ENCODE data around the gene PCDHGC5. TPM values are rescaled to one million over a fixed set of nuclear protein-coding genes. Genes with fewer than 3 reads are reported as not detected.

PCDHGC5 gene
- total RNA-seq, 1 experiment from 2014 or later = 0.25 TPM

GRCh38 chr5:141478321-141478945, 10.4 kb upstream of the PCDHGC5 start:
- intact Hi-C loops (cut with micrococcal nuclease; ENCODE audit: unreplicated experiment) = no loop called here
- Mint-ChIP-seq H3K36me3 (ENCODE audit: insufficient read depth, unreplicated experiment) (no peaks in the 10 kb centered on the region), H3K27ac (ENCODE audit: unreplicated experiment) (no peak overlapping the region), H3K27me3 (ENCODE audit: insufficient read depth, unreplicated experiment) (no peaks in the 10 kb centered on the region), H3K4me1 (ENCODE audit: low read depth, unreplicated experiment) (no peaks in the 10 kb centered on the region), H3K4me3 (ENCODE audit: unreplicated experiment) (no peak overlapping the region), H3K9me3 (ENCODE audit: unreplicated experiment) (no peaks in the 10 kb centered on the region)
- Histone ChIP-seq H3K9me3 (no peaks in the 10 kb centered on the region), H3K27me3 (replicated peaks; ENCODE audit: control insufficient read depth, insufficient read depth, low read length) (no peaks in the 10 kb centered on the region), H3K36me3 (ENCODE audit: control insufficient read depth, insufficient read depth, low read length) (no peaks in the 10 kb centered on the region), H3K4me1 (no peaks in the 10 kb centered on the region), H3K4me3 (ENCODE audit: low read depth, low read length) (no peak overlapping the region)
- no peak for TF ChIP-seq CTCF (IDR thresholded peaks at IDR 0.05; ENCODE audit: insufficient read depth in 1 of 2, low read depth in 1 of 2, low read length in 1 of 2, severe bottlenecking in 1 of 2, unreplicated experiment in 1 of 2)
- CTCF ChIA-PET = interaction anchor here (0.5 to 0.6 kb wide), 2 partner anchors 31 to 39 kb away, joined by 4 read pairs; no protein-coding TSS in a partner anchor
- DNase-seq = no peak
- POLR2A ChIA-PET = no interaction called here
- BruUV-seq (replicated peaks) = no TSS peak

GRCh38 chr5:141479776-141480175, 9.1 kb upstream of the PCDHGC5 start:
- POLR2A ChIA-PET = no interaction called here

GRCh38 chr5:141483902-141484301, 5.0 kb upstream of the PCDHGC5 start:
- no peak for TF ChIP-seq CTCF (IDR thresholded peaks at IDR 0.05; ENCODE audit: insufficient read depth in 1 of 2, low read depth in 1 of 2, low read length in 1 of 2, severe bottlenecking in 1 of 2, unreplicated experiment in 1 of 2)
- no peak overlapping the region for H3K4me3 ChIP-seq (ENCODE audit: low read depth, low read length)
- H3K9me3 Mint-ChIP-seq (ENCODE audit: unreplicated experiment) = no peaks in the 10 kb centered on the region
- POLR2A ChIA-PET = interaction anchor here (0.6 kb wide), 1 partner anchor 765 kb away, joined by 4 read pairs; no protein-coding TSS in a partner anchor
- no peaks in the 10 kb centered on the region for H3K4me1 ChIP-seq
- CTCF ChIA-PET = no interaction called here
- no peaks in the 10 kb centered on the region for H3K36me3 ChIP-seq (ENCODE audit: control insufficient read depth, insufficient read depth, low read length)
- H3K4me3 Mint-ChIP-seq (ENCODE audit: unreplicated experiment) = no peak overlapping the region
- H3K27ac Mint-ChIP-seq (ENCODE audit: unreplicated experiment) = no peak overlapping the region
- BruUV-seq (replicated peaks) = no TSS peak
- no peak for DNase-seq
- intact Hi-C loops (cut with micrococcal nuclease; ENCODE audit: unreplicated experiment) = no loop called here
- no peaks in the 10 kb centered on the region for H3K4me1 Mint-ChIP-seq (ENCODE audit: low read depth, unreplicated experiment)
- no peaks in the 10 kb centered on the region for H3K27me3 Mint-ChIP-seq (ENCODE audit: insufficient read depth, unreplicated experiment)
- no peaks in the 10 kb centered on the region for H3K9me3 ChIP-seq
- no peaks in the 10 kb centered on the region for H3K36me3 Mint-ChIP-seq (ENCODE audit: insufficient read depth, unreplicated experiment)
- no peaks in the 10 kb centered on the region for H3K27me3 ChIP-seq (replicated peaks; ENCODE audit: control insufficient read depth, insufficient read depth, low read length)

More at GRCh38 chr5:141479776-141480175, 9.1 kb upstream of the PCDHGC5 start:
- no TSS peak for BruUV-seq (replicated peaks)
- H3K4me1 ChIP-seq = no peaks in the 10 kb centered on the region
- no peak overlapping the region for H3K4me3 Mint-ChIP-seq (ENCODE audit: unreplicated experiment)
- H3K9me3 ChIP-seq = no peaks in the 10 kb centered on the region
- no peaks in the 10 kb centered on the region for H3K4me1 Mint-ChIP-seq (ENCODE audit: low read depth, unreplicated experiment)
- no peak overlapping the region for H3K27ac Mint-ChIP-seq (ENCODE audit: unreplicated experiment)
- no peak for TF ChIP-seq CTCF (IDR thresholded peaks at IDR 0.05; ENCODE audit: insufficient read depth in 1 of 2, low read depth in 1 of 2, low read length in 1 of 2, severe bottlenecking in 1 of 2, unreplicated experiment in 1 of 2)
- no peak for DNase-seq
- H3K4me3 ChIP-seq (ENCODE audit: low read depth, low read length) = no peak overlapping the region
- H3K36me3 ChIP-seq (ENCODE audit: control insufficient read depth, insufficient read depth, low read length) = no peaks in the 10 kb centered on the region
- intact Hi-C loops (cut with micrococcal nuclease; ENCODE audit: unreplicated experiment) = no loop called here
- CTCF ChIA-PET = no interaction called here
- H3K27me3 Mint-ChIP-seq (ENCODE audit: insufficient read depth, unreplicated experiment) = no peaks in the 10 kb centered on the region
- no peaks in the 10 kb centered on the region for H3K36me3 Mint-ChIP-seq (ENCODE audit: insufficient read depth, unreplicated experiment)
- no peaks in the 10 kb centered on the region for H3K27me3 ChIP-seq (replicated peaks; ENCODE audit: control insufficient read depth, insufficient read depth, low read length)
- H3K9me3 Mint-ChIP-seq (ENCODE audit: unreplicated experiment) = no peaks in the 10 kb centered on the region

All from Caco-2 (cell line).